GM21526 (cell line): ENCODE data around the gene FPGT.
"Not testable (repeated sequence)": the region's sequence is repeated elsewhere in the genome, so short reads cannot be mapped to it uniquely, and the experiment has no call there.

Experiments
- ATAC-seq: cut with Tn5 transposase; IDR thresholded peaks from one replicate; pipeline ENCODE4 v1.9.1; 2021; ENCODE audit warnings: moderate library complexity; ENCODE audit not compliant: unreplicated experiment, low FRiP score

FPGT gene

GRCh38 chr1:74253243-74253824 lies 55.3 kb downstream of the FPGT start:
- not testable (repeated sequence) for ATAC-seq
